ENCODE measurements around the gene KLHL29. TPM values are rescaled to one million over a fixed set of nuclear protein-coding genes. Genes with fewer than 3 reads are reported as not detected.

KLHL29 gene
- total RNA-seq, 1 experiment from 2014 or later = 3.8 TPM

- Histone ChIP-seq H4K20me1 (ENCODE audit: insufficient read depth, low read depth, low read length) (peaks cover 26% of the 10 kb centered on the region; the same call in 1 of the 2 replicates), H3K4me2 (ENCODE audit: low read depth, low read length, poor library complexity, severe bottlenecking) (no peak overlapping the region), H3K9me2 (replicated peaks; ENCODE audit: insufficient read depth, low read length) (no peaks in the 10 kb centered on the region), H3K36me3 (ENCODE audit: insufficient read depth, low read length) (no peaks in the 10 kb centered on the region), H3K4me1 (ENCODE audit: low read length) (no peaks in the 10 kb centered on the region), H3K27me3 (ENCODE audit: low read length) (no peaks in the 10 kb centered on the region), H3K9ac (ENCODE audit: low read length) (no peak overlapping the region), H3K27ac (ENCODE audit: low read length) (no peak overlapping the region), H3K4me3 (ENCODE audit: low read length) (no peak overlapping the region), H3K79me2 (ENCODE audit: low read length) (no peaks in the 10 kb centered on the region), H2AFZ (ENCODE audit: low read length) (no peak overlapping the region), H3K9me3 (ENCODE audit: low read length) (no peaks in the 10 kb centered on the region)
- no peak for DNase-seq
Measured at GRCh38 chr2:23542230-23542789, 157.3 kb downstream of the KLHL29 start.

- Histone ChIP-seq H3K36me3 (ENCODE audit: insufficient read depth, low read length) (no peaks in the 10 kb centered on the region), H3K9ac (ENCODE audit: low read length) (no peak overlapping the region), H3K4me3 (ENCODE audit: low read length) (no peak overlapping the region), H3K4me2 (ENCODE audit: low read depth, low read length, poor library complexity, severe bottlenecking) (no peak overlapping the region), H3K27me3 (ENCODE audit: low read length) (no peaks in the 10 kb centered on the region), H3K27ac (ENCODE audit: low read length) (no peak overlapping the region), H2AFZ (ENCODE audit: low read length) (no peak overlapping the region), H3K9me2 (replicated peaks; ENCODE audit: insufficient read depth, low read length) (no peaks in the 10 kb centered on the region), H4K20me1 (ENCODE audit: insufficient read depth, low read depth, low read length) (peaks cover 24% of the 10 kb centered on the region; the same call in 1 of the 2 replicates), H3K79me2 (ENCODE audit: low read length) (no peaks in the 10 kb centered on the region), H3K4me1 (ENCODE audit: low read length) (no peaks in the 10 kb centered on the region), H3K9me3 (ENCODE audit: low read length) (no peaks in the 10 kb centered on the region)
- no peak for DNase-seq
Measured at GRCh38 chr2:23543302-23543701, 158.3 kb downstream of the KLHL29 start.

DNA sequence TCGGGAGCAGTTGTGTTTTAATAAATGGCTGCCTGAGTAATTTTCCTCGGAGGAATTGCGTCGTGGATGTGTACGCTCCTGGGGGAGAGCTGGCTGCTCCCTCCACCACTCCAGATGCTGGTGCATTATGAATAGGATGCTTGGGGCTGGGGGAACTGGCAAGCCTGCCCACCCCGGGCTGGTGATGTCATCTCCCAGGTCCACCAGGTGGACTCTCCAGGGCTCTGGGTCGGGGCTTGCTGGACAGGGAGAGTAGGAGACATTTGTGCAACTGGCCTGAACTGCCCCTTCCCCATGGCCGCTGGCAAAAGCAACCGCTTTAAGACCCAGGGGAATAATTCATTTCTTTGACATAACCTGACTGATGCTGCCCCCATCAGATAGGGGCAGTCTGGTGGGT lies 158.7 kb downstream of the KLHL29 start:
- no peak overlapping the region for H3K9ac ChIP-seq (ENCODE audit: low read length)
- H2AFZ ChIP-seq (ENCODE audit: low read length) = no peak overlapping the region
- H4K20me1 ChIP-seq (ENCODE audit: insufficient read depth, low read depth, low read length) = peaks cover 24% of the 10 kb centered on the region; the same call in 1 of the 2 replicates
- no peaks in the 10 kb centered on the region for H3K79me2 ChIP-seq (ENCODE audit: low read length)
- H3K4me2 ChIP-seq (ENCODE audit: low read depth, low read length, poor library complexity, severe bottlenecking) = no peak overlapping the region
- H3K27ac ChIP-seq (ENCODE audit: low read length) = no peak overlapping the region
- H3K4me3 ChIP-seq (ENCODE audit: low read length) = no peak overlapping the region
- no peaks in the 10 kb centered on the region for H3K27me3 ChIP-seq (ENCODE audit: low read length)
- H3K4me1 ChIP-seq (ENCODE audit: low read length) = no peaks in the 10 kb centered on the region
- no peaks in the 10 kb centered on the region for H3K36me3 ChIP-seq (ENCODE audit: insufficient read depth, low read length)
- H3K9me2 ChIP-seq (replicated peaks; ENCODE audit: insufficient read depth, low read length) = no peaks in the 10 kb centered on the region
- H3K9me3 ChIP-seq (ENCODE audit: low read length) = no peaks in the 10 kb centered on the region
- no peak for DNase-seq

DNA sequence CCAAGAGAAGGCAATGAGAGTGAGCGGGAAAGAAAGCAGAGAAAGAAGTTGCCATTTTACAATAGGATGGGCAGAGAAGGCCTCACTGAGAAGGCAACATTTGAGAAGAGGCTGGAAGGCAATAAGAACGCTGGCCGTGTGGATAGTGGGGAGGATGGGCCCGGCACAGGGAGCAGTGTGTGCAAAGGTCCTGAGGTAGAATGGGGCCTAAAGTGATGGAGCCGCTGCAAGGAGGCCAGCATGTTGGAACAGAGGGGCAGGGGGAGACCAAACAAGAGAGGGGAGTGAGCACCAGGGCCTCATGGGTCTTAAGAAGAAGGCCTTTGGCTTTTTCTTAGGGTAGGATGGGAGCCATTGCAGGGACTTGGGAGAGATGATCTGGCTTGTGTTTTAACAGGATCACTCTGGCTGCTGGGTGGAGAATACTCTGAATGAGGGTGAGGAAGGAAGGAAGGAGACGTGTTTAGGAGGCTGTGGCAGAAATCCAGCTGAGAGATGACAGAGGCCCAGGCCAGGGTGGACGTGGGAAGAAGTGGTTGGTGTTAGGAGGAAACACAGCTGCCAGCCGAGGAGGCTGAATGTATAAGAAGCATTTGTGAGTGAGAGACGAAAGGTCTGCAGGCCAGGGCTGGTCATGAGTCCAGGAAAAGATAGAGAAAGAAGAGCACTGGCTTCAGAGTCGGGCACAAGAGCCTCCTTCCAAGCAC lies 159.8 kb downstream of the KLHL29 start:
- Histone ChIP-seq H3K9me2 (replicated peaks; ENCODE audit: insufficient read depth, low read length) (no peaks in the 10 kb centered on the region), H3K79me2 (ENCODE audit: low read length) (no peaks in the 10 kb centered on the region), H3K4me3 (ENCODE audit: low read length) (no peak overlapping the region), H2AFZ (ENCODE audit: low read length) (no peak overlapping the region), H3K4me2 (ENCODE audit: low read depth, low read length, poor library complexity, severe bottlenecking) (no peak overlapping the region), H3K27me3 (ENCODE audit: low read length) (no peaks in the 10 kb centered on the region), H3K4me1 (ENCODE audit: low read length) (no peaks in the 10 kb centered on the region), H3K9ac (ENCODE audit: low read length) (no peak overlapping the region), H3K9me3 (ENCODE audit: low read length) (no peaks in the 10 kb centered on the region), H3K27ac (ENCODE audit: low read length) (no peak overlapping the region), H4K20me1 (ENCODE audit: insufficient read depth, low read depth, low read length) (peaks cover 24% of the 10 kb centered on the region; the same call in 1 of the 2 replicates), H3K36me3 (ENCODE audit: insufficient read depth, low read length) (no peaks in the 10 kb centered on the region)
- no peak for DNase-seq

DNA sequence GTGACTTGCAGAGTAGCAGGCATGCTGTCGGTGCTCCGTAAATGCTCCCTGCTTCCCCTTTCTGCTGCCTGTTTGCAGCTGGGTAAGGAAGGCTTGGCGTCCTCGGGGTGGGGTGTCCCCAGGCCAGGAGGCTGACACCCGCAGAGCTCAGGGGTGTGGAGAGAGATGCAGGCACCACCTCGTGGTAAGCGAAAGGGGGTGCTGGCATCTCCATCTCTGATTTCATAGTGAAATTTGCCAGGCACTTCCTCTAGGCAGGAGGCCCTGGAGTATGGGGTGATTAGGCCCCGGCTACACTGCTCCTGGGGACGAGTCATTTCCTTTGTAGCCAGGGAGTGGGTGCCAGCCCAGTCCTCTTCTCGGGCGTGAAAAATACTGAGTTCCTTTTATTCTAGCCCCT lies 160.4 kb downstream of the KLHL29 start:
- H3K9me2 ChIP-seq (replicated peaks; ENCODE audit: insufficient read depth, low read length) = no peaks in the 10 kb centered on the region
- DNase-seq = no peak
- peaks cover 28% of the 10 kb centered on the region; the same call in 1 of the 2 replicates for H4K20me1 ChIP-seq (ENCODE audit: insufficient read depth, low read depth, low read length)
- no peak overlapping the region for H3K9ac ChIP-seq (ENCODE audit: low read length)
- H3K9me3 ChIP-seq (ENCODE audit: low read length) = no peaks in the 10 kb centered on the region
- no peak overlapping the region for H3K4me2 ChIP-seq (ENCODE audit: low read depth, low read length, poor library complexity, severe bottlenecking)
- H3K4me3 ChIP-seq (ENCODE audit: low read length) = no peak overlapping the region
- no peak overlapping the region for H3K27ac ChIP-seq (ENCODE audit: low read length)
- H3K4me1 ChIP-seq (ENCODE audit: low read length) = no peaks in the 10 kb centered on the region
- H3K79me2 ChIP-seq (ENCODE audit: low read length) = no peaks in the 10 kb centered on the region
- no peak overlapping the region for H2AFZ ChIP-seq (ENCODE audit: low read length)
- H3K36me3 ChIP-seq (ENCODE audit: insufficient read depth, low read length) = no peaks in the 10 kb centered on the region
- H3K27me3 ChIP-seq (ENCODE audit: low read length) = no peaks in the 10 kb centered on the region

- DNase-seq = no peak
- H4K20me1 ChIP-seq (ENCODE audit: insufficient read depth, low read depth, low read length) = peaks cover 32% of the 10 kb centered on the region; the same call in 1 of the 2 replicates
- no peaks in the 10 kb centered on the region for H3K79me2 ChIP-seq (ENCODE audit: low read length)
- no peak overlapping the region for H3K4me3 ChIP-seq (ENCODE audit: low read length)
- H2AFZ ChIP-seq (ENCODE audit: low read length) = no peak overlapping the region
- no peak overlapping the region for H3K9ac ChIP-seq (ENCODE audit: low read length)
- H3K36me3 ChIP-seq (ENCODE audit: insufficient read depth, low read length) = no peaks in the 10 kb centered on the region
- no peaks in the 10 kb centered on the region for H3K9me2 ChIP-seq (replicated peaks; ENCODE audit: insufficient read depth, low read length)
- no peak overlapping the region for H3K27ac ChIP-seq (ENCODE audit: low read length)
- no peaks in the 10 kb centered on the region for H3K4me1 ChIP-seq (ENCODE audit: low read length)
- no peaks in the 10 kb centered on the region for H3K27me3 ChIP-seq (ENCODE audit: low read length)
- no peak overlapping the region for H3K4me2 ChIP-seq (ENCODE audit: low read depth, low read length, poor library complexity, severe bottlenecking)
- H3K9me3 ChIP-seq (ENCODE audit: low read length) = no peaks in the 10 kb centered on the region
Measured at GRCh38 chr2:23545811-23546210, 160.8 kb downstream of the KLHL29 start.

GRCh38 chr2:23546913-23547312 lies 161.9 kb downstream of the KLHL29 start:
- no peak overlapping the region for H3K4me3 ChIP-seq (ENCODE audit: low read length)
- H3K9ac ChIP-seq (ENCODE audit: low read length) = no peak overlapping the region
- no peaks in the 10 kb centered on the region for H3K9me3 ChIP-seq (ENCODE audit: low read length)
- H4K20me1 ChIP-seq (ENCODE audit: insufficient read depth, low read depth, low read length) = peaks cover 35% of the 10 kb centered on the region; the same call in 1 of the 2 replicates
- no peak overlapping the region for H2AFZ ChIP-seq (ENCODE audit: low read length)
- H3K79me2 ChIP-seq (ENCODE audit: low read length) = no peaks in the 10 kb centered on the region
- H3K4me1 ChIP-seq (ENCODE audit: low read length) = no peaks in the 10 kb centered on the region
- H3K9me2 ChIP-seq (replicated peaks; ENCODE audit: insufficient read depth, low read length) = no peaks in the 10 kb centered on the region
- H3K4me2 ChIP-seq (ENCODE audit: low read depth, low read length, poor library complexity, severe bottlenecking) = no peak overlapping the region
- no peaks in the 10 kb centered on the region for H3K36me3 ChIP-seq (ENCODE audit: insufficient read depth, low read length)
- DNase-seq = no peak
- H3K27ac ChIP-seq (ENCODE audit: low read length) = no peak overlapping the region
- H3K27me3 ChIP-seq (ENCODE audit: low read length) = no peaks in the 10 kb centered on the region

DNA sequence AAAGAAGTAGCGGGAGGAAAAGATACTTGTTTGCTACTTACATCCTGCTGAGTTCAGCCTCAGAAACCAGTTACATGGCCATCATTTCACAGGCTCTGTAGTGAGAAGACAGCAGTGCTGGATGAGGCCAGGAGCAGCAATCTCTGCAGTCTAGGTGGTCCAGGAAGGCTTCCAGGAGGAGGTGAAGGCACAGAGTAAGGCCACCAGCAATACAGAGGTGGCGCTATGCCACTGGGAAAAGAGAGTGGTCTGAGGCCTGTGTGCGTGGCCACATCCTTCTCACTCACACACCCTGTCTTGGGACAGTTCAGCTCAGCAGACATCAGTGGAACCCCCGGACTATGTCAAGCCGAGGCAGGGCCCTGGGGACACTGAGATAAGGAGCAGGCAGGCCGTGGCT lies 162.7 kb downstream of the KLHL29 start:
- Histone ChIP-seq H3K9ac (ENCODE audit: low read length) (no peak overlapping the region), H3K4me2 (ENCODE audit: low read depth, low read length, poor library complexity, severe bottlenecking) (no peak overlapping the region)

More for the DNA sequence above, 162.7 kb downstream of the KLHL29 start:
- no peak for DNase-seq
- H3K27ac ChIP-seq (ENCODE audit: low read length) = no peak overlapping the region
- H2AFZ ChIP-seq (ENCODE audit: low read length) = no peak overlapping the region
- H4K20me1 ChIP-seq (ENCODE audit: insufficient read depth, low read depth, low read length) = peaks cover 35% of the 10 kb centered on the region; the same call in 1 of the 2 replicates
- no peaks in the 10 kb centered on the region for H3K4me1 ChIP-seq (ENCODE audit: low read length)
- H3K36me3 ChIP-seq (ENCODE audit: insufficient read depth, low read length) = no peaks in the 10 kb centered on the region
- no peaks in the 10 kb centered on the region for H3K79me2 ChIP-seq (ENCODE audit: low read length)
- H3K9me3 ChIP-seq (ENCODE audit: low read length) = no peaks in the 10 kb centered on the region
- H3K4me3 ChIP-seq (ENCODE audit: low read length) = no peak overlapping the region
- H3K9me2 ChIP-seq (replicated peaks; ENCODE audit: insufficient read depth, low read length) = no peaks in the 10 kb centered on the region
- H3K27me3 ChIP-seq (ENCODE audit: low read length) = no peaks in the 10 kb centered on the region
